ENCODE data around the gene RSBN1L.

RSBN1L gene

DNA sequence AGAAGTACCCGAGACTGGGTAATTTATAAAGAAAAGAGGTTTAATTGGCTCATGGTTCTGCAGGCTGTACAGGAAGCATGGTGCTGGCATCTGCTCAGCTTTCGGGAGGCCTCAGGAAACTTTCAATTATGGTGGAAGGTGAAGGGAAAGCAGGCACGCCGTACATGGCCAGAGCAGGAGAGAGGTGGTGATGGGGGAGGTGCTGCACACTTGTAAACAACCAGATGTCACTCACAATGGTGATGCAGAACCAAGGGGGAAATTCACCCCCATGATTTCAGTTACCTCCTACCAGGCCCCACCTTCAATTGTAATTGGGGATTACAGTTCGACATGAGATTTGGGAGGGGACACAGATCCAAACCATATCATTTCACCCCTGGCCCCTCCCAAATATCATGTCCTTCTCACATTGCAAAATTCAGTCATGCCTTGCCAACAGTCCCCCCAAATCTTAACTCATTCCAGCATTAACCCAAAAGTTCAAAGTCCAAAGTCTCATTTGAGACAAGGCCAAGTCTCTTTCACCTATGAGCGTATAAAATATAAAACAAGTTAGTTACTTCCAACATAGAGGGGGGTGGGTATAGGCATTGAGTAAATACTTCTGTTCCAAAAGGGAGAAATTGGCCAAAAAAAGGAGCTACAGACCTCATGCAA lies 50.0 kb downstream of the RSBN1L start:
- in situ Hi-C loops (cut with MboI; ENCODE audit: low sequenced_read_pairs, unreplicated experiment): no loop called here
- no peak for TF ChIP-seq CTCF (IDR thresholded peaks at IDR 0.05; ENCODE audit: borderline replicate concordance, control extremely low read depth, extremely low read depth, insufficient read depth, missing control alignments)
- no peak for DNase-seq (ENCODE audit: low spot score)

DNA sequence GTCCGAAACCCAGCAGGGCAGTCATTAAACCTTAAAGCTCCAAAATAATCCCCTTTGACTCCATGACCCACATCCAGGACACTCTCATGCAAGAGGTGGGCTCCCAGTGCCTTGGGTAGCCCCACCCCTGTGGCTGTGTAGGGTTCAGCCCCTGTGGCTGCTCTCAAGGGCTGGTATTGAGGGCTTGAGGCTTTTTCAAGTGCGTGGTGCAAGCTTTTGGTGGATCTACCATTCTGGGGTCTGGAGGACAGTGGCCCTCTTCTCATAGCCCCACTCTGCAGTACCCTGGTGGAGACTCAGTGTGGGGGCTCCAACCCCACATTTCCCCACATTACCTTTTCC lies 50.5 kb downstream of the RSBN1L start:
- no peak for DNase-seq (ENCODE audit: low spot score)
- in situ Hi-C loops (cut with MboI; ENCODE audit: low sequenced_read_pairs, unreplicated experiment): no loop called here
- no peak for TF ChIP-seq CTCF (IDR thresholded peaks at IDR 0.05; ENCODE audit: borderline replicate concordance, control extremely low read depth, extremely low read depth, insufficient read depth, missing control alignments)

- no peak for DNase-seq (ENCODE audit: low spot score)
- in situ Hi-C loops (cut with MboI; ENCODE audit: low sequenced_read_pairs, unreplicated experiment): no loop called here
- TF ChIP-seq CTCF (IDR thresholded peaks at IDR 0.05; ENCODE audit: borderline replicate concordance, control extremely low read depth, extremely low read depth, insufficient read depth, missing control alignments): no peak
Measured at GRCh38 chr7:77747178-77747577, 50.9 kb downstream of the RSBN1L start.

- no peak for TF ChIP-seq CTCF (IDR thresholded peaks at IDR 0.05; ENCODE audit: borderline replicate concordance, control extremely low read depth, extremely low read depth, insufficient read depth, missing control alignments)
- in situ Hi-C loops (cut with MboI; ENCODE audit: low sequenced_read_pairs, unreplicated experiment): no loop called here
- no peak for DNase-seq (ENCODE audit: low spot score)
Measured at GRCh38 chr7:77747718-77748117, 51.5 kb downstream of the RSBN1L start.

GRCh38 chr7:77752016-77752415 lies 55.8 kb downstream of the RSBN1L start:
- no peak for DNase-seq (ENCODE audit: low spot score)
- in situ Hi-C loops (cut with MboI; ENCODE audit: low sequenced_read_pairs, unreplicated experiment): no loop called here
- no peak for TF ChIP-seq CTCF (IDR thresholded peaks at IDR 0.05; ENCODE audit: borderline replicate concordance, control extremely low read depth, extremely low read depth, insufficient read depth, missing control alignments)

DNA sequence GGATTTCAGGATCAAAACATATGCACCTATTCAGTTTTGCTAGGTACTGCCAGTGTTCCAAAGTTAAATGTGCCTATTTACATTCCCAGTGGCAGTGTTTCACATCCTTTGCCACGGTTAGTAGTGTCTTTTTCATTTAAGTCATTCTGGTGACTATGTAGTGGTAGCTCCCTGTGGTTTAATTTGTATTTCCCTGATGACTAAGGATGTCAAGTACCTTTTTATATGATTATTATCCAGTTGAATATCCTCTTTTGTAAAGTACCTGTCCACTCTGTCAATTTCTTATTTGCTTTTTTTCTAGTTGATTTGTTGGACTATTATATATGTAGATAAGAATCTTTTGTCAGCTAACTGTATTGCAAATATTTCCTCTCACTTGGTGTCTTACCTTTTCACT lies 56.9 kb downstream of the RSBN1L start:
- DNase-seq (ENCODE audit: low spot score): no peak
- TF ChIP-seq CTCF (IDR thresholded peaks at IDR 0.05; ENCODE audit: borderline replicate concordance, control extremely low read depth, extremely low read depth, insufficient read depth, missing control alignments): no peak
- in situ Hi-C loops (cut with MboI; ENCODE audit: low sequenced_read_pairs, unreplicated experiment): no loop called here

Data from GM13976 (cell line).